BLaER1 treated with 17β-estradiol and CSF1 and Interleukin-3, amounts not matched to agents 10 nM and 100 nM (cell line): ENCODE results near the gene ABCA6.

ENCODE experiments used
- H3K27ac ChIP-seq, 11 experiments: shearing (Covaris generic); formaldehyde crosslinking; 2 replicates each; pipeline ENCODE4 v1.8.1; 2022
- H3K27me3 ChIP-seq, 11 experiments: shearing (Covaris generic); formaldehyde crosslinking; 2 replicates each; pipeline ENCODE4 v1.8.1; 2022
- H3K36me3 ChIP-seq, 11 experiments: shearing (Covaris generic); formaldehyde crosslinking; 2 replicates each; pipeline ENCODE4 v1.8.1; 2022
- H3K4me1 ChIP-seq, 10 experiments: shearing (Covaris generic); formaldehyde crosslinking; 2 replicates each; pipeline ENCODE4 v1.8.1; 2022
- H3K4me2 ChIP-seq, 11 experiments: shearing (Covaris generic); formaldehyde crosslinking; 2 replicates each; pipeline ENCODE4 v1.8.1; 2022
- H3K4me3 ChIP-seq, 10 experiments: shearing (Covaris generic); formaldehyde crosslinking; 2 replicates each; pipeline ENCODE4 v1.8.1; 2022
- H3K9ac ChIP-seq, 11 experiments: shearing (Covaris generic); formaldehyde crosslinking; 2 replicates each; pipeline ENCODE4 v1.8.1; 2022
- H3K9me3 ChIP-seq, 11 experiments: shearing (Covaris generic); formaldehyde crosslinking; replicated peaks in 1 of 11; 2 replicates each; pipeline ENCODE4 v1.8.1; 2022
- H4K20me1 ChIP-seq, 11 experiments: shearing (Covaris generic); formaldehyde crosslinking; 2 replicates each; pipeline ENCODE4 v1.8.1; 2022
- Cebpa-rat ChIP-seq, 11 experiments: shearing (Covaris generic); IDR thresholded peaks; 2 replicates each; pipeline ENCODE4 v1.8.1; 2022

The ABCA6 gene

DNA sequence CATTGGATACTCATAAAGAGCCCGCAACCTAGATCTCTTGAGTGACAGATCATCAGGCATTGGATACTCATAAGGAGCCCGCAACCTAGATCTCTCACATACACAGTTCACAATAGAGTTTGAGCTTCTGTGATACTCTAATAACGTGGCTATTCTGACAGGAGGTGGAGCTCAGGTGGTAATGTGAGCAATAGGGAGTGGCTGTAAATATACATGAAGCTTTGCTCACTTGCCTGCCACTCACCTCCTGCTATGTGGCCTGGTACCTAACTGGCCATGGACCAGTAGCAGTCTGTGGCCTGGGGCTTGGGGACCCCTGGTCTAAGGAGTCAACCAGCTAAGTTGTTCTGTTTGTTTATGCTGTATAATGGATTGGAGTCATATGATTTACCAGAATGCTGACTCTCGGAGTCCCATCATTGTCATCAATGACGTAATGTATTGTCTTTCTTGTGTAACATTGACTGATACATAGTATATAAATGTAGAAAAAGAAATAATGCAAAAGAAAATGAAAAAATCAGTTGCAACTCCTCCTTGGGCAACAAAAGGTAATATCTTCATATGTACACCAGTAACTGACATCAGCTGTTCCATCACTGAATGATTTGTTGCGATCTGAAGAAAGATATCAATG is 98.5 kb downstream of the ABCA6 start:
- Histone ChIP-seq H3K4me2 (no peak overlapping the region), H3K9ac (no peak overlapping the region), H3K27ac (no peak overlapping the region), H3K36me3 (peaks cover 0 to 17% (median 0%) of the 10 kb centered on the region in 11 experiments; a peak in 5 of 22 replicates), H3K4me3 (no peak overlapping the region), H3K9me3 (peaks cover 5 to 47% (median 9%) of the 10 kb centered on the region in 11 experiments; a peak in 17 of 22 replicates), H4K20me1 (no peaks in the 10 kb centered on the region), H3K27me3 (no peaks in the 10 kb centered on the region), H3K4me1 (peaks cover 0 to 24% (median 12%) of the 10 kb centered on the region in 10 experiments; a peak in 13 of 20 replicates)
- TF ChIP-seq Cebpa-rat (IDR thresholded peaks at IDR 0.05), result no peak

DNA sequence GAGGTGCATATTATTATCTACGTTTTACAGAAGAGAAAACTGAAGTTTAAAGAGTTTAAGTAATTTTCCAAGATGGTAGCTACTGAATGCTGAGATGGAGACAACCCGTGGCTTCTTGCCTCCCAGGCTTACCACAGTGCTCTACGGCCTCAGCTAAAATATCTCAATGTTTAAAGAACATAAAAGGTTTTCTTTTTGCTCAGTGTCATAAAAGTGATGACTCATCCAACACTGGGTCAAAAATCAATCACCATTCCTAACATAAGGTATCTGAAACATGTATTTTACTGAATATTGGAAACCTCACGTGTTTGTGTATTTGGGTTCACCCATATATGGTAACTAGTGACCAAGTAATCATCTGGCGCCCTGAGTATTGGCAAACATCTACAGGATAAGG is 99.4 kb downstream of the ABCA6 start:
- TF ChIP-seq Cebpa-rat (IDR thresholded peaks at IDR 0.05), result no peak
- H3K4me3 ChIP-seq, result no peak overlapping the region
- peaks cover 0 to 22% (median 0%) of the 10 kb centered on the region in 11 experiments; a peak in 5 of 22 replicates for H3K36me3 ChIP-seq
- H3K4me2 ChIP-seq, result no peak overlapping the region
- no peaks in the 10 kb centered on the region for H4K20me1 ChIP-seq
- H3K9me3 ChIP-seq, result peaks cover 0 to 47% (median 5%) of the 10 kb centered on the region in 11 experiments; a peak in 13 of 22 replicates
- no peaks in the 10 kb centered on the region for H3K27me3 ChIP-seq
- H3K27ac ChIP-seq, result no peak overlapping the region
- no peak overlapping the region for H3K9ac ChIP-seq
- H3K4me1 ChIP-seq, result peaks cover 0 to 15% (median 4%) of the 10 kb centered on the region in 10 experiments; a peak in 13 of 20 replicates

DNA sequence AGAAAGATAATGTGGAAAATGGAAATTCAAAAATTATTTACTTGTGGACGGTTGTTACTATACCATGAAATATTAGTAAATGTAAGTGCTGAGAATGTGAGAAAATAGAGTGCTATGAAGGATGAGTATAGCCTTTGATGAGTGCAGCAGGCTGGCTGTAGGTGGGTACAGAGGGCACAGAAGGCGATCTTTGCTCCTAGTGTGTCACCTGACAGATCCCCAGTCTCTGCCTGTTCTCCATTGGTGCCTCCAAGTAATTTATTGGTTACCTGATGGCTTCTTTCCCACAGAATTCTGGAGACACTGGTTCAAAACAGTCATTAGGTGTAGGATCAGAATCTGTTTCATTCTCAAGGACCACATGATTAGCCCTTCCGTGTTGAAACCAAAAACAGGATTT is 109.9 kb downstream of the ABCA6 start:
- H3K27me3 ChIP-seq, result no peaks in the 10 kb centered on the region
- no peak overlapping the region for H3K27ac ChIP-seq
- no peak for TF ChIP-seq Cebpa-rat (IDR thresholded peaks at IDR 0.05)
- no peak overlapping the region for H3K4me2 ChIP-seq
- H4K20me1 ChIP-seq, result no peaks in the 10 kb centered on the region
- H3K4me3 ChIP-seq, result no peak overlapping the region
- H3K9ac ChIP-seq, result no peak overlapping the region
- H3K36me3 ChIP-seq, result peaks cover 0 to 13% (median 0%) of the 10 kb centered on the region in 11 experiments; a peak in 1 of 22 replicates
- H3K9me3 ChIP-seq, result peaks cover 0 to 15% (median 5%) of the 10 kb centered on the region in 11 experiments; a peak in 12 of 22 replicates
- H3K4me1 ChIP-seq, result peaks cover 0 to 9% (median 0%) of the 10 kb centered on the region in 10 experiments; a peak in 3 of 20 replicates

DNA sequence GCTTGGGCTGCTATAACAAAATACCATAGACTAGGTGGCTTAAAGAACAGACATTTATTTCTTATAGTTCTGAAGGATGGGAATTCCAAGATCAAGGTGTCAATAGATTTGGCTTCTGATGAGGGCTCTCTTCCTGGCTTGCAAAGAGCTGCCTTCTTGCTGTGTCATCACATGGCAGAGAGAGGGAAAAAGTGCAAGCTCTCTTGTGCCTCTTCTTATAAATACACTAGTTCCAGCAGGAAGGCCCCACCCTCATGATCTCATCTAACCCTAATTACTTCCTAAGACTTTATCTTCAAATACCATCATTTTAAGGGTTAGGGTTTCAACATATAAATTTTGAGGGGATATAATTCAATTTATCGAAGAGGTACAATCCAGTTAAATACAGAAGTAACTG is 111.5 kb downstream of the ABCA6 start:
- Histone ChIP-seq H3K36me3 (peaks cover 0 to 5% (median 0%) of the 10 kb centered on the region in 11 experiments; a peak in 1 of 22 replicates), H3K27ac (no peak overlapping the region), H3K4me3 (no peak overlapping the region), H3K9ac (no peak overlapping the region), H3K4me2 (peak overlapping the region in 3 of 11 experiments; percentile 3 to 16 (median 15); a peak in 3 of 22 replicates), H4K20me1 (no peaks in the 10 kb centered on the region), H3K9me3 (no peaks in the 10 kb centered on the region), H3K27me3 (no peaks in the 10 kb centered on the region), H3K4me1 (peaks cover 0 to 9% (median 0%) of the 10 kb centered on the region in 10 experiments; a peak in 3 of 20 replicates)
- no peak for TF ChIP-seq Cebpa-rat (IDR thresholded peaks at IDR 0.05)
